GM19328 (cell line): ENCODE results near the gene SLC2A9.

Experiments used
- ATAC-seq: cut with Tn5 transposase; IDR thresholded peaks from one replicate; pipeline ENCODE4 v1.9.1; 2021; ENCODE audit warnings: mild to moderate bottlenecking, moderate library complexity; ENCODE audit not compliant: unreplicated experiment

Gene SLC2A9

GRCh38 chr4:10046471-10046870 lies 25.2 kb upstream of the SLC2A9 start:
- no peak for ATAC-seq

- ATAC-seq = no peak
These were observed 24.2 kb upstream of the SLC2A9 start for GRCh38 chr4:10045481-10045880.

- ATAC-seq = no peak
These were observed 19.7 kb upstream of the SLC2A9 start for GRCh38 chr4:10041036-10041435.

- ATAC-seq = no peak
These were observed 19.0 kb upstream of the SLC2A9 start for GRCh38 chr4:10040049-10040892.

GRCh38 chr4:10036807-10037342 lies 15.6 kb upstream of the SLC2A9 start:
- ATAC-seq = no peak

- no peak for ATAC-seq
These were observed 13.8 kb upstream of the SLC2A9 start for GRCh38 chr4:10035130-10035529.

GRCh38 chr4:10034612-10035104 lies 13.4 kb upstream of the SLC2A9 start:
- no peak for ATAC-seq

GRCh38 chr4:10034136-10034535 lies 12.8 kb upstream of the SLC2A9 start:
- no peak for ATAC-seq

- peak; percentile 55 for ATAC-seq
These were observed 12.0 kb upstream of the SLC2A9 start for GRCh38 chr4:10033191-10033881.

GRCh38 chr4:10032625-10033024 lies 11.3 kb upstream of the SLC2A9 start:
- no peak for ATAC-seq

GRCh38 chr4:10031668-10032590 lies 10.6 kb upstream of the SLC2A9 start:
- no peak for ATAC-seq

GRCh38 chr4:10030972-10031667 lies 9.8 kb upstream of the SLC2A9 start:
- no peak for ATAC-seq

- ATAC-seq = no peak
These were observed 8.1 kb upstream of the SLC2A9 start for GRCh38 chr4:10029403-10029802.

- no peak for ATAC-seq
These were observed 7.6 kb upstream of the SLC2A9 start for GRCh38 chr4:10028910-10029309.

- ATAC-seq = no peak
These were observed 5.2 kb upstream of the SLC2A9 start for GRCh38 chr4:10026485-10026884.

- no peak for ATAC-seq
These were observed 4.0 kb upstream of the SLC2A9 start for GRCh38 chr4:10025230-10025806.

GRCh38 chr4:10024303-10024702 lies 3.0 kb upstream of the SLC2A9 start:
- ATAC-seq = no peak

GRCh38 chr4:10023806-10024205 lies 2.5 kb upstream of the SLC2A9 start:
- ATAC-seq = no peak

- no peak for ATAC-seq
These were observed 1.7 kb upstream of the SLC2A9 start for GRCh38 chr4:10023050-10023419.
